WI38 (cell line): Measurements from ENCODE around the gene DCBLD2.

Experiments
- H3K4me3 ChIP-seq: 2 replicates; pipeline ENCODE4 v1.5.1; 2011; ENCODE audit warnings: low read depth, mild to moderate bottlenecking, control low read depth, low read length
- TF ChIP-seq, protein P1 (sequence below): IDR thresholded peaks from 2 replicates; pipeline ENCODE4 v1.5.1; 2012; ENCODE audit warnings: low read depth, mild to moderate bottlenecking, control low read depth, low read length

The DCBLD2 gene

DNA sequence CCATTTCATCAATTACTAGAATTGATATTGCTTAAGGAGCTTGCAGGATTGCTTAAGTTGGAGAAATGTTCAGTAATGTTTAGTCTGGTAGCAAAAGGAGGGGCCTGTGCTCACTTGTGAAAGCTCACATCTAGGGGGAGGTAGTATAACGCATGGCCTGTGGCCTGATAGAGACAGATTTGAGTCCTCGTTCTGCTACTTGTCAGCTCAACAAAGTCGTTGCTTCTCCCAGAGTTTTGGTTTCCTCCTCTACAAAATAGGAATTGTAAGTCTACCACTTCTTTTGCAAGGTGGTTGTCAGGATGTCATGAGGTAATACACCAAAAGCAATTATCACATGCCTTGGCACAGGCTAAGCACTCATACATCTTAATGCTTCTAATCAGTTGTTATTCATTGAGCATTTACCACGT is 137.0 kb downstream of the DCBLD2 start:
- H3K4me3 ChIP-seq: no peak overlapping the region
- TF ChIP-seq, protein P1, sequence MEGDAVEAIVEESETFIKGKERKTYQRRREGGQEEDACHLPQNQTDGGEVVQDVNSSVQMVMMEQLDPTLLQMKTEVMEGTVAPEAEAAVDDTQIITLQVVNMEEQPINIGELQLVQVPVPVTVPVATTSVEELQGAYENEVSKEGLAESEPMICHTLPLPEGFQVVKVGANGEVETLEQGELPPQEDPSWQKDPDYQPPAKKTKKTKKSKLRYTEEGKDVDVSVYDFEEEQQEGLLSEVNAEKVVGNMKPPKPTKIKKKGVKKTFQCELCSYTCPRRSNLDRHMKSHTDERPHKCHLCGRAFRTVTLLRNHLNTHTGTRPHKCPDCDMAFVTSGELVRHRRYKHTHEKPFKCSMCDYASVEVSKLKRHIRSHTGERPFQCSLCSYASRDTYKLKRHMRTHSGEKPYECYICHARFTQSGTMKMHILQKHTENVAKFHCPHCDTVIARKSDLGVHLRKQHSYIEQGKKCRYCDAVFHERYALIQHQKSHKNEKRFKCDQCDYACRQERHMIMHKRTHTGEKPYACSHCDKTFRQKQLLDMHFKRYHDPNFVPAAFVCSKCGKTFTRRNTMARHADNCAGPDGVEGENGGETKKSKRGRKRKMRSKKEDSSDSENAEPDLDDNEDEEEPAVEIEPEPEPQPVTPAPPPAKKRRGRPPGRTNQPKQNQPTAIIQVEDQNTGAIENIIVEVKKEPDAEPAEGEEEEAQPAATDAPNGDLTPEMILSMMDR: no peak

DNA sequence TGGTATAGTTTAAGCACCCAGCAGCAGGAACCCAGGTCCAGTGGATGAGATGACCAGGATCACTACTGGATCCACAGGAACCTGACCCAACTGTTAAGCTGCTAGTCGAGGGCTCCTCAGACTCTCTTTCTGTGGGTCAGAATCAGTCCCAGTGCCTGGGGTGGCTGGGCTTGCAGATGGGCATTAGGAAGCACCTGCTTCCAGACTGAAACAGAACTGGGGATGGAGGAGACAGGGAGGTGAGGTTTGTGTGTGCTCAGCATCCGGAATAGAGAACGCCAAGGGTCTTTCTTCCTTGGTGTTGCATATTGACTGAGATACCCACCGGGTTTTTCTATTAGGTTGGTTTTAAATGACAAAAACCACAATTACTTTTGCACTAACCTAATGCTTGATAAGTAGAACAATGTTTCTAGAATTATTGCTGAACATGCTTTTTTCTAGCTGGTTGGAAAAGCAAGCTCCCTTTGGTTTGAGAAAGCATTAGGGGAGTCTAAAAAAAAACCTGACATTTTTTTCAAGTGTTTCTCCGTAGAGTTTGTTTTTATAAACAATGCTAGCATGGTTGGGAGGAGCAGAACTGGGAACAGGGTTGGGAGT is 137.6 kb downstream of the DCBLD2 start:
- H3K4me3 ChIP-seq: no peak overlapping the region
- TF ChIP-seq, protein P1: no peak

DNA sequence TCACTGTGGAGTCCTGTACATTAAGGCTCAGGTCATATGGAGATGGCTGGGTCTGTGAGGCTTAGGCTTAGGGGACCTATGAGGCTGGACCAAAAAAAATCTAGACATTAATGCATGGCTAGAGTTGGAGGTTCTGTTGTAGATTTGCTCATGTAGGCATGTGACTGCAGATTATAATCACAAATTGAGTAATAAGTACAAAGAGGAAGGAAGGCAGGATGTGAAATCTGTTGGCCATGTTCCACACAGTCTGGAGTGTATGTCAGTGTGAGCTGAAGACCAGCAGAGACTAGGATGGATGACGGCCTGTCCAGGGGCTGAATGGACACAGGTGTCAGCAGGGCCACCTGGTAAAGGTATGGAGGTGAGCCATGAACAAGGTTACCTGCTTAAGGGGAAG is 138.4 kb downstream of the DCBLD2 start, which contains the start of gene ST3GAL6:
Gene ST3GAL6 (plus strand): TSS at position 265 of the 400 bp plus-strand sequence. CDS start 5,101 bp downstream, outside the sequence.
- H3K4me3 ChIP-seq: no peak within 1 kb of the TSS
- TF ChIP-seq, protein P1: no peak

DNA sequence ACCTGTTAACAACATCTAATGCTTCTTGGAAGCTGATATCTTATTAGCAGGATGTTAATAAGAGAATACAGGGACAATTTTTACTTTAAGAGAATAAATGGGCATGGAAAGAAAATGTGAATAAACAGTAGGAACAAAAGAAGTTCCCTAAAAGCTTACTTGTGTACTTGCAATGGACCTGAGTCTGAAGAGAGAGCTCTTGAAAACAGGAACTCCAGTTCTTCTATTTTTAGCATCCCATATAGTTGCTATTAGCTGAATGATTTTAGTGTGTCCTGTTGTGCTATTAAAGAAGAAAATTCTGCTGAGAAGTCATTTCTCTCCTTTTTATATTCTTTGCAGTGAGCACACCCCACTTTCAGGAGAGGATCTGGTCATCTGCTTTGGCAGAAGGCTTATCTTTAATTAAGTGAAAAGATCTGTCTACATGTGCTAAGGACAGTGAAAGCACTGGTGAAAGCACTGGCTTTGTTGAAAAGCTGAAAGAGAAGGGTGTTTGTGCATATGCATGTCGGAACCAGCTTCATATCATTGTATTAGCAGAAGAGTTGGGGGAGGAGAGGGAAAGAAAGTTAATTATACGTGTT is 139.8 kb downstream of the DCBLD2 start:
- TF ChIP-seq, protein P1: no peak
- H3K4me3 ChIP-seq: no peak overlapping the region

DNA sequence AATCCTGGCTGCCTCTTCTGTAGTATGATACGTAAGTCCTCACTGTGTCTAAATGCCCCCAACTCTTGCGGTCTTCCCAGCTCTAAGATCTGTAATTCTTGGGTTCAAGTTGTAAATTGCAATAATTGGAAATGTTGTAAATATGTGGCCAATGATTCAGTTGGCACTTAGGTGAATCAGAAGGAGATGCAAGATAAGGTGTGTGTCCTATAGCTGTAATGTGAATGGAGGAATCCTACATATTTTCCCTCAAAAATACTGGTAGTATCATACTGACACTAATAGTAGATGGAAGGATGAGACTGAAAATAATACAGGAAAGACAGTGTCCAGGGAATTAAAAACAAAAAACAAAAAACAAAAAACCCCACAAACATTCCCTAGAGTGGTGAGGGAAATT is 141.9 kb downstream of the DCBLD2 start:
- TF ChIP-seq, protein P1: no peak
- H3K4me3 ChIP-seq: no peak overlapping the region

DNA sequence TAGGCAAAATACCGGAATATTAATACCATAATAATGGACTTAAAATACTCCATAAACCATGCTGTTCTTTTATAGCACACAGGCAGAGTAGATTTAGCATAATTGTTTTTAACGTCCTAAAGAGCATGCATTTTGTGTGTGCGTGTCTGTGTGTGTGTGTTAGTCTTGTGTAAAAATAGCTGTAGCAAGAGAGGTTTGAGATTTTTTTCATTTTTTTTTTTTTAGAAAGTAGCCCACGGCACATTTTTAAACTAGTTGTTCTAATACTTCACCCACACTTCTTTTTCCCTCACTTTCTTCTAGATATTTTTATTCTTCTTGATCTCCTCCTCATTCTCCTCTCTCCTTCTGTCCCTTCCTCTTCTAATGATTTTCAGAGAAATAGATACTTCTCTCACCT is 145.9 kb downstream of the DCBLD2 start:
- TF ChIP-seq, protein P1: no peak
- H3K4me3 ChIP-seq: no peak overlapping the region

DNA sequence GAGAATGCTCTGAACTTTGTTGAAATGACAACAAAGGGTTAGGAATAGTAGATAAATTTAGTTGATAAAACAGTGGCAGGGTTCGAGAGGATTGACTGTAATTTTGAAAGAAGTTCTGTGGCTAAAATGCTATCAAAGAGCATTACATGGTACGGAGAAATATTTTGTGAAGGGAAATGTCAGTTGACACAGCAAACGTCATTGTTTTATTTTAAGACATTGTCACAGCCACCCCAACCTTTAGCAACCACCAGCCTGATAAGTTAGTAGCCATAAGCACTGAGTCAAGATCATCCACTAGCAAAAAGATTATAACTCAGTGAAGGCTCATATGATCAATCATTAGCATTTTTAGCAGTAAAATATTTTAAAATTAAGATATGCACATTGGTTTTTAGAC is 147.0 kb downstream of the DCBLD2 start:
- TF ChIP-seq, protein P1: no peak

More for the DNA sequence above, 147.0 kb downstream of the DCBLD2 start:
- H3K4me3 ChIP-seq: no peak overlapping the region
